Measurements from ENCODE around the gene MVK. TPM values are rescaled to one million over a fixed set of nuclear protein-coding genes. Genes with fewer than 3 reads are reported as not detected.
"Not testable (repeated sequence)": the region's sequence is repeated elsewhere in the genome, so short reads cannot be mapped to it uniquely, and the experiment has no call there.

The MVK gene
- total RNA-seq, 1 experiment from 2014 or later = 19.2 TPM

DNA sequence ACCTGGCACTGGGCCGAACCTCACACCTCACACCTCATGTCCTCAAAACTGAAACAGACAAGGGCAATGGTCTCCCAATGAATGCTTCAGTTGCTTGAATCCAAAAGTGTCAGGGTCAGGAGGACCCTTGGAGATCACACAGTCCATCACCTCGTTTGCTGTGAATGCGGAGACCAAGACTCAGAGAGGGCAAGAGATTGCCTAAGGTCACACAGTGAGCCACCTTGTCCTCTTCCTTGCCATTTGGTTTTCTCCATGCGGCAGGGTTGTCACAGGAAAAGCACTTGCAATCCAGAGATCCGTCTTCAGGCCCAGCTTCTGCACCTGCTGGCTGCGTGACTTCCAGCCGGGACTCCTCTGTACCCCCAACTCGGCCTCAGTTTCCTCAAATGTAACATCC lies 28.0 kb downstream of the MVK start:
- Histone ChIP-seq H3K23ac (ENCODE audit: insufficient read length, low read depth, low read length) (no peak overlapping the region), H3K14ac (ENCODE audit: insufficient read depth, low read length) (no peak overlapping the region), H3K23me2 (ENCODE audit: insufficient read length, low read depth, low read length, poor library complexity, severe bottlenecking) (no peaks in the 10 kb centered on the region), H2AK5ac (ENCODE audit: insufficient read length, low read length) (no peak overlapping the region), H2BK120ac (ENCODE audit: low read depth, low read length, poor library complexity, severe bottlenecking) (no peak overlapping the region), H2BK12ac (ENCODE audit: insufficient read length, low read depth, low read length) (no peak overlapping the region), H4K20me1 (ENCODE audit: control insufficient read depth, insufficient read depth, insufficient read length) (no peaks in the 10 kb centered on the region), H3K27ac (ENCODE audit: insufficient read length, low read depth, low read length) (no peak overlapping the region), H4K91ac (ENCODE audit: insufficient read length, low read depth, low read length) (no peak overlapping the region), H3K4me2 (ENCODE audit: insufficient read depth, insufficient read length, low read length) (no peak overlapping the region), H2BK15ac (ENCODE audit: low read depth, low read length) (no peak overlapping the region), H3K9me3 (ENCODE audit: control insufficient read depth, low read depth, low read length) (no peaks in the 10 kb centered on the region), H3K18ac (ENCODE audit: insufficient read length, low read depth, low read length) (no peak overlapping the region), H3K27me3 (ENCODE audit: insufficient read depth, low read length) (no peaks in the 10 kb centered on the region), H3K9ac (ENCODE audit: extremely low read depth, insufficient read length, low read length) (no peak overlapping the region), H3T11ph (ENCODE audit: low read length) (no peak overlapping the region), H3K4me1 (ENCODE audit: insufficient read depth, low read length) (no peaks in the 10 kb centered on the region), H3K79me1 (ENCODE audit: insufficient read depth, low read depth, low read length, poor library complexity, severe bottlenecking) (no peaks in the 10 kb centered on the region), H4K5ac (ENCODE audit: insufficient read length, low read depth, low read length) (no peak overlapping the region), H3K79me2 (ENCODE audit: insufficient read depth, low read length) (no peaks in the 10 kb centered on the region), H2BK5ac (ENCODE audit: insufficient read length, low read length) (no peak overlapping the region), H4K8ac (replicated peaks; ENCODE audit: insufficient read length, low read depth, low read length) (no peak overlapping the region), H2AFZ (ENCODE audit: low read length) (no peak overlapping the region), H3K4ac (ENCODE audit: low read depth, low read length) (no peak overlapping the region), H3K56ac (ENCODE audit: insufficient read length, low read depth, low read length) (no peak overlapping the region), H2BK20ac (ENCODE audit: low read depth, low read length, poor library complexity, severe bottlenecking) (no peak overlapping the region)
- Mint-ChIP-seq H3K36me3 (ENCODE audit: insufficient read depth in 1 of 3, low read depth in 3 of 3) (peaks cover 0 to 2% (median 0%) of the 10 kb centered on the region in 3 experiments; a peak in 2 of 7 replicates), H3K27ac (no peak overlapping the region), H3K4me3 (no peak overlapping the region), H3K27me3 (ENCODE audit: low read depth) (no peaks in the 10 kb centered on the region; the same call in none of the 2 replicates), H3K9me3 (no peaks in the 10 kb centered on the region; a peak in 1 of 5 replicates), H3K4me1 (peaks cover 11 to 27% of the 10 kb centered on the region in 2 experiments)
- no peak for DNase-seq
- WGBS (ENCODE audit: extremely low coverage, insufficient read length, low lambda C conversion rate) = no CpG with 5 or more reads among the region's 8 CpGs
- TF ChIP-seq, protein P1, sequence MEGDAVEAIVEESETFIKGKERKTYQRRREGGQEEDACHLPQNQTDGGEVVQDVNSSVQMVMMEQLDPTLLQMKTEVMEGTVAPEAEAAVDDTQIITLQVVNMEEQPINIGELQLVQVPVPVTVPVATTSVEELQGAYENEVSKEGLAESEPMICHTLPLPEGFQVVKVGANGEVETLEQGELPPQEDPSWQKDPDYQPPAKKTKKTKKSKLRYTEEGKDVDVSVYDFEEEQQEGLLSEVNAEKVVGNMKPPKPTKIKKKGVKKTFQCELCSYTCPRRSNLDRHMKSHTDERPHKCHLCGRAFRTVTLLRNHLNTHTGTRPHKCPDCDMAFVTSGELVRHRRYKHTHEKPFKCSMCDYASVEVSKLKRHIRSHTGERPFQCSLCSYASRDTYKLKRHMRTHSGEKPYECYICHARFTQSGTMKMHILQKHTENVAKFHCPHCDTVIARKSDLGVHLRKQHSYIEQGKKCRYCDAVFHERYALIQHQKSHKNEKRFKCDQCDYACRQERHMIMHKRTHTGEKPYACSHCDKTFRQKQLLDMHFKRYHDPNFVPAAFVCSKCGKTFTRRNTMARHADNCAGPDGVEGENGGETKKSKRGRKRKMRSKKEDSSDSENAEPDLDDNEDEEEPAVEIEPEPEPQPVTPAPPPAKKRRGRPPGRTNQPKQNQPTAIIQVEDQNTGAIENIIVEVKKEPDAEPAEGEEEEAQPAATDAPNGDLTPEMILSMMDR (conservative IDR thresholded peaks at IDR 0.05) = no peak

DNA sequence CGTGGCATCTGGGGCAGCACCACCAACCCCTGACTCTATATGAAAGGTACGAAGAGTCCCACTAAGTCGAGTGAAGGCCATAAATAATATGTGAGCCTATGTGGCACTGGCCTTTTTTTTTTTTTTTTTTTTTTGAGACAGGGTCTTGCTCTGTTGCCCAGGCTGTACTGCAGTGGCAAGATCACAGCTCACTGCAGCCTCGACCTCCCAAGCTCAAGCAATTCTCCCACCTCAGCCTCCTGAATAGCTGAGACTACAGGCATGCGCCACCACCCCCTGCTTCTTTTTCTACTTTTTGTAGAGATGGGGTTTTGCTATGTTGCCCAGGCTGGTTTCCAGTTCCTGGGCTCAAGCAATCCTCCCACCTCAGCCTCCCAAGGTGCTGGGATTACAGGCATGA lies 28.5 kb downstream of the MVK start:
- H2BK120ac ChIP-seq (ENCODE audit: low read depth, low read length, poor library complexity, severe bottlenecking); H3K9me3 Mint-ChIP-seq; H3K4ac ChIP-seq (ENCODE audit: low read depth, low read length); H2BK15ac ChIP-seq (ENCODE audit: low read depth, low read length); H3K4me2 ChIP-seq (ENCODE audit: insufficient read depth, insufficient read length, low read length); H3K27ac ChIP-seq (ENCODE audit: insufficient read length, low read depth, low read length); H3K14ac ChIP-seq (ENCODE audit: insufficient read depth, low read length); H3K79me2 ChIP-seq (ENCODE audit: insufficient read depth, low read length); H2AFZ ChIP-seq (ENCODE audit: low read length); H2BK5ac ChIP-seq (ENCODE audit: insufficient read length, low read length); H4K5ac ChIP-seq (ENCODE audit: insufficient read length, low read depth, low read length); H3K18ac ChIP-seq (ENCODE audit: insufficient read length, low read depth, low read length); DNase-seq; H3K56ac ChIP-seq (ENCODE audit: insufficient read length, low read depth, low read length); H3K27me3 Mint-ChIP-seq (ENCODE audit: low read depth); H3K36me3 Mint-ChIP-seq (ENCODE audit: insufficient read depth in 1 of 3, low read depth in 3 of 3); H3K9ac ChIP-seq (ENCODE audit: extremely low read depth, insufficient read length, low read length); H3K27me3 ChIP-seq (ENCODE audit: insufficient read depth, low read length); H3K27ac Mint-ChIP-seq; H2BK12ac ChIP-seq (ENCODE audit: insufficient read length, low read depth, low read length); H2AK5ac ChIP-seq (ENCODE audit: insufficient read length, low read length); H4K20me1 ChIP-seq (ENCODE audit: control insufficient read depth, insufficient read depth, insufficient read length); H3K9me3 ChIP-seq (ENCODE audit: control insufficient read depth, low read depth, low read length); H4K91ac ChIP-seq (ENCODE audit: insufficient read length, low read depth, low read length); H3K4me1 ChIP-seq (ENCODE audit: insufficient read depth, low read length); H3K23me2 ChIP-seq (ENCODE audit: insufficient read length, low read depth, low read length, poor library complexity, severe bottlenecking); H3K79me1 ChIP-seq (ENCODE audit: insufficient read depth, low read depth, low read length, poor library complexity, severe bottlenecking); H3K23ac ChIP-seq (ENCODE audit: insufficient read length, low read depth, low read length); H3T11ph ChIP-seq (ENCODE audit: low read length); H4K8ac ChIP-seq (replicated peaks; ENCODE audit: insufficient read length, low read depth, low read length); H3K4me3 Mint-ChIP-seq; H2BK20ac ChIP-seq (ENCODE audit: low read depth, low read length, poor library complexity, severe bottlenecking): not testable (repeated sequence)
- H3K4me1 Mint-ChIP-seq = peaks cover 8 to 30% of the 10 kb centered on the region in 2 experiments
- WGBS (ENCODE audit: extremely low coverage, insufficient read length, low lambda C conversion rate) = no CpG with 5 or more reads among the region's 5 CpGs

Measured in H9 (cell line).